Forelimb muscle (tissue), 1 donor: ENCODE data around the gene TRIB2. TPM values are rescaled to one million over a fixed set of nuclear protein-coding genes. Genes with fewer than 3 reads are reported as not detected.

Experiments
- DNase-seq: peaks from one replicate; pipeline ENCODE4 v3.0.0-alpha.2; 2013; ENCODE audit warnings: low read depth
- polyA plus RNA-seq: library from polyadenylated mRNA; unstranded; fragments of 120-200 nt; gene quantifications from one replicate; pipeline ENCODE4 v1.2.1, GENCODE V29; 2013; ENCODE audit not compliant: insufficient read length

TRIB2 gene
- polyA plus RNA-seq, 1 donor: 44.6 TPM

- DNase-seq: no peak
Observed at GRCh38 chr2:12741380-12741779, 24.6 kb downstream of the TRIB2 start.

- DNase-seq: no peak
Observed at GRCh38 chr2:12742891-12743290, 26.2 kb downstream of the TRIB2 start.

- DNase-seq: no peak
Observed at GRCh38 chr2:12750166-12750905, 33.6 kb downstream of the TRIB2 start.

GRCh38 chr2:12754643-12755042, 37.9 kb downstream of the TRIB2 start:
- no peak for DNase-seq

- no peak for DNase-seq
Observed at GRCh38 chr2:12755384-12755783, 38.6 kb downstream of the TRIB2 start.

- no peak for DNase-seq
Observed at GRCh38 chr2:12759248-12759647, 42.5 kb downstream of the TRIB2 start.

- DNase-seq: no peak
Observed at GRCh38 chr2:12761104-12761503, 44.4 kb downstream of the TRIB2 start.

GRCh38 chr2:12762337-12762736, 45.6 kb downstream of the TRIB2 start:
- no peak for DNase-seq

GRCh38 chr2:12762976-12763375, 46.2 kb downstream of the TRIB2 start:
- DNase-seq: no peak

GRCh38 chr2:12763486-12763885, 46.8 kb downstream of the TRIB2 start:
- DNase-seq: no peak

GRCh38 chr2:12764075-12764730, 47.5 kb downstream of the TRIB2 start:
- no peak for DNase-seq

- no peak for DNase-seq
Observed at GRCh38 chr2:12764849-12765605, 48.3 kb downstream of the TRIB2 start.

GRCh38 chr2:12766421-12766879, 49.7 kb downstream of the TRIB2 start:
- DNase-seq: no peak

- DNase-seq: no peak
Observed at GRCh38 chr2:12767541-12767940, 50.8 kb downstream of the TRIB2 start.

- DNase-seq: no peak
Observed at GRCh38 chr2:12767996-12768624, 51.4 kb downstream of the TRIB2 start.

GRCh38 chr2:12769492-12770105, 52.9 kb downstream of the TRIB2 start:
- DNase-seq: no peak

- DNase-seq: no peak
Observed at GRCh38 chr2:12770300-12770968, 53.7 kb downstream of the TRIB2 start.

GRCh38 chr2:12771154-12771553, 54.4 kb downstream of the TRIB2 start:
- DNase-seq: no peak

- DNase-seq: no peak
Observed at GRCh38 chr2:12773586-12774394, 57.1 kb downstream of the TRIB2 start.

GRCh38 chr2:12774395-12774727, 57.6 kb downstream of the TRIB2 start:
- no peak for DNase-seq
